ENCODE measurements around the gene ZNF155.

The ZNF155 gene

GRCh38 chr19:44005973-44006372 lies 22.0 kb downstream of the ZNF155 start:
- DNase-seq: no peak

DNA sequence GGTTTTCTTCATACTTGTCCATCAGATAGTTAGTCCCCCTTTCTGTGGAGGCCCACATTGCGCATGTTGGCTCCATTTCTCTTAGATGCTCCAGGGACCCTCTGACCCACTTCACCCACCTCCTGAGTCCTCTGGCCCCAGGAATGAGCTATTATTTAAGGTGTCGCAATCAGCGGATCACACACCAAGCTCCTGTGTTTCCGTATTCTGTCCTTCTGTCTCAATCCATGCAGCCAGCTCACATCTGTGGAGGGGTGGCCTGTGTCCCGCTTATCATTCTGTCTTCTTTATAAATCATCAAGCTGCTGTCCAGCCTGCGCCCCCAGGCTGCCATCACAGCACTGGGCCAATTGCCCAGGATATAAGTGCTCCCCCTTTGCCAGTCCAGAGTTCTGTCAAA lies 23.5 kb downstream of the ZNF155 start:
- no peak for DNase-seq

DNA sequence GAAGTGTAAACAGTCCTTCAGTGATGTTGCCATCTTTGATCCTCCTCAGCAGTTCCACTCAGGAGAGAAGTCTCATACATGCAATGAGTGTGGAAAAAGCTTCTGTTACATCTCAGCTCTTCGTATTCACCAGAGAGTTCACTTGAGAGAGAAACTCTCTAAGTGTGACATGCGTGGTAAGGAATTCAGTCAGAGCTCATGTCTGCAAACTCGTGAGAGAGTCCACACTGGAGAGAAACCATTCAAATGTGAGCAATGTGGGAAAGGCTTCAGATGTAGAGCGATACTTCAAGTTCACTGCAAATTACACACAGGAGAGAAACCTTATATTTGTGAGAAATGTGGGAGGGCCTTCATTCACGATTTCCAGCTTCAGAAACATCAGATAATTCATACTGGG lies 26.5 kb downstream of the ZNF155 start:
- no peak for DNase-seq

GRCh38 chr19:44019498-44019897 lies 35.5 kb downstream of the ZNF155 start:
- DNase-seq: no peak

DNA sequence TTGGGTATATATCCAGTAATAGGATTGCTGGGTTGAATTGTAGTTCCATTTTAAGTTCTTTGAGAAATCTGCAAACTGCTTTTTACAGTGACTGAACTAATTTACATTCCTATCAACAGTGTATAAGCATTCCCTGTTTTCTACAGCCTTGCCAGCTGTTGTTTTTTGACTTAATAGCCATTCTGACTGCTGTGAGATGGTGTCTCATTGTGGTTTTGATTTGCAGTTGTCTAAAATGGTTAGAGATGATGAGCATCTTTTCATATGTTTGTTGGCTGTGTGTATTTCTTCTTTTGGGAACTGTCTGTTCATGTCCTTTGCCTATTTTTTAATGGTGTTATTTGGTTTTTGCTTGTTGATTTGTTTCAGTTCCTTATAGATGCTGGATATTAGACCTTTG lies 37.2 kb downstream of the ZNF155 start:
- DNase-seq: no peak

DNA sequence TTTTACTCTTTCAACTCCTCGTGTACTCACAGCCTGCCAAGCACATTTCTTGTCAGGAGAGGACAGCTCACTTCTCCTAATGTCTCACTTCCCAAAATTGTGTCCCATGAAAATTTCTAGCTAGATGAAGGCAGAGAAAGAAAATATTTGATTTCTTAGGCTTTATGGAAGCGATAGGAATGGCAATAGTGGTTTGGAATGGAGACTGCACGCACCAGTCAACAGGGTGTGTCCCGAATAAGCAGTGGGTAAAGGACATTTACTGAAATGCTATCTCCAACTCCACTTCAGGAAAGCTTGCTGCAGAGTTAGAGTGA lies 40.9 kb downstream of the ZNF155 start:
- DNase-seq: no peak

- peak; percentile 59 for DNase-seq
Observed at GRCh38 chr19:44025217-44025936, 41.4 kb downstream of the ZNF155 start, which contains the start of gene ZNF222. TSS of gene ZNF222 (plus strand) at chr19:44025379. CDS start at chr19:44025437, 58 bp downstream.

GRCh38 chr19:44026622-44027021 lies 42.6 kb downstream of the ZNF155 start:
- no peak for DNase-seq

DNA sequence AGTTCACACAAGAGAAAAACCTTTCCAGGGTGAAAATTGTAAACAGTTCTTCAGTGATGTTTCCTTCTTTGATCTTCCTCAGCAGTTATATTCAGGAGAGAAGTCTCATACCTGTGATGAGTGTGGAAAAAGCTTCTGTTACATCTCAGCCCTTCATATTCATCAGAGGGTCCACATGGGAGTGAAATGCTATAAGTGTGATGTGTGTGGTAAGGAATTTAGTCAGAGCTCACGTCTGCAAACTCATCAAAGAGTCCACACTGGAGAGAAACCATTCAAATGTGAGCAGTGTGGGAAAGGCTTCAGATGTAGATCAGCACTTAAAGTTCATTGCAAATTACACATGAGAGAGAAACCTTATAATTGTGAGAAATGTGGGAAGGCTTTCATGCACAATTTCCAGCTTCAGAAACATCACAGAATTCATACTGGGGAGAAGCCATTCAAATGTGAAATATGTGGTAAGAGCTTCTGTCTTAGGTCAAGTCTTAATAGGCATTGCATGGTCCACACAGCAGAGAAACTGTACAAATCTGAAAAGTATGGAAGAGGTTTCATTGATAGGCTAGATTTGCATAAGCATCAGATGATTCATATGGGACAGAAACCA lies 48.1 kb downstream of the ZNF155 start:
- DNase-seq: no peak

- no peak for DNase-seq
Observed at GRCh38 chr19:44042147-44042546, 58.2 kb downstream of the ZNF155 start.
